Mesenchymal stem cell (in vitro differentiated cells and primary cell): Measurements from ENCODE around the gene TMEM9.

Experiments used
- DNase-seq: peaks from one replicate; pipeline ENCODE4 v3.0.0-alpha.2; 2013
- H2AFZ ChIP-seq: one replicate; pipeline ENCODE4 v1.6.1; 2013; ENCODE audit warnings: low read depth, mild to moderate bottlenecking, control low read depth, inconsistent platforms, low read length, moderate library complexity
- H2AK5ac ChIP-seq: 2 replicates; pipeline ENCODE4 v1.6.1; 2013; ENCODE audit warnings: low read length, moderate library complexity, mild to moderate bottlenecking, inconsistent platforms; ENCODE audit not compliant: severe bottlenecking
- H2BK120ac ChIP-seq: one replicate; pipeline ENCODE4 v1.6.1; 2013; ENCODE audit warnings: low read depth, mild to moderate bottlenecking, inconsistent platforms, low read length, moderate library complexity
- H2BK12ac ChIP-seq, 2 experiments: one replicate each; pipeline ENCODE4 v1.6.1; 2013; ENCODE audit warnings: inconsistent platforms in 2 of 2, low read length in 2 of 2, mild to moderate bottlenecking in 2 of 2, moderate library complexity in 2 of 2, control low read depth in 1 of 2
- H2BK15ac ChIP-seq: one replicate; pipeline ENCODE4 v1.6.1; 2013; ENCODE audit warnings: mild to moderate bottlenecking, low read depth, inconsistent platforms; ENCODE audit not compliant: poor library complexity, severe bottlenecking
- H2BK5ac ChIP-seq: 2 replicates; pipeline ENCODE4 v1.6.1; 2013; ENCODE audit warnings: low read depth, mild to moderate bottlenecking, low read length, control low read depth, inconsistent platforms; ENCODE audit not compliant: poor library complexity, severe bottlenecking
- H3K14ac ChIP-seq, 2 experiments: one replicate each; pipeline ENCODE4 v1.6.1; 2013; ENCODE audit warnings: inconsistent platforms in 2 of 2, low read length in 2 of 2, control low read depth in 1 of 2, mild to moderate bottlenecking in 1 of 2, moderate library complexity in 1 of 2
- H3K18ac ChIP-seq, 2 experiments: one replicate each; pipeline ENCODE4 v1.6.1; 2013; ENCODE audit warnings: inconsistent platforms in 2 of 2, low read length in 2 of 2, control low read depth in 1 of 2, low read depth in 1 of 2, mild to moderate bottlenecking in 1 of 2
- H3K23ac ChIP-seq, 2 experiments: one replicate each; pipeline ENCODE4 v1.6.1; 2013; ENCODE audit warnings: inconsistent platforms in 2 of 2, low read length in 2 of 2, mild to moderate bottlenecking in 2 of 2, moderate library complexity in 2 of 2, control low read depth in 1 of 2
- H3K27ac ChIP-seq: 2 replicates; pipeline ENCODE4 v1.5.1; 2013; ENCODE audit warnings: mild to moderate bottlenecking, moderate library complexity, low read length, control low read depth, inconsistent platforms; ENCODE audit not compliant: poor library complexity, severe bottlenecking
- H3K27me3 ChIP-seq, 2 experiments: 2 replicates each; pipeline versions ENCODE4 v1.6.1 to v1.7.0; 2013; ENCODE audit warnings: low read length in 2 of 2, mild to moderate bottlenecking in 2 of 2, moderate library complexity in 2 of 2, control low read depth in 1 of 2, inconsistent platforms in 1 of 2; ENCODE audit not compliant: control insufficient read depth in 1 of 2, insufficient read depth in 1 of 2
- H3K36me3 ChIP-seq, 2 experiments: 2 replicates each; pipeline versions ENCODE4 v1.6.1 to v1.7.0; 2013; ENCODE audit warnings: low read length in 2 of 2, control low read depth in 1 of 2, inconsistent platforms in 1 of 2, low read depth in 1 of 2, mild to moderate bottlenecking in 1 of 2; ENCODE audit not compliant: insufficient read depth in 2 of 2, control insufficient read depth in 1 of 2
- H3K4ac ChIP-seq, 2 experiments: one replicate each; pipeline ENCODE4 v1.6.1; 2013; ENCODE audit warnings: inconsistent platforms in 2 of 2, low read length in 2 of 2, mild to moderate bottlenecking in 2 of 2, moderate library complexity in 2 of 2, control low read depth in 1 of 2, low read depth in 1 of 2
- H3K4me1 ChIP-seq: 2 replicates; pipeline ENCODE4 v1.6.1; 2013; ENCODE audit warnings: low read depth, low read length, control low read depth; ENCODE audit not compliant: control insufficient read depth, insufficient read depth
- H3K4me2 ChIP-seq: 2 replicates; pipeline ENCODE4 v1.6.1; 2013; ENCODE audit warnings: low read length, mild to moderate bottlenecking, inconsistent platforms; ENCODE audit not compliant: poor library complexity, severe bottlenecking
- H3K4me3 ChIP-seq, 2 experiments: 2 replicates each; pipeline versions ENCODE4 v1.5.1 to v1.7.0; 2013; ENCODE audit warnings: low read length in 2 of 2, mild to moderate bottlenecking in 2 of 2, control low read depth in 1 of 2, low read depth in 1 of 2; ENCODE audit not compliant: insufficient read depth in 1 of 2
- H3K79me1 ChIP-seq: replicated peaks from 2 replicates; pipeline ENCODE4 v1.6.1; 2013; ENCODE audit warnings: mild to moderate bottlenecking, control low read depth, low read length, inconsistent platforms; ENCODE audit not compliant: poor library complexity, severe bottlenecking
- H3K9ac ChIP-seq: 2 replicates; pipeline ENCODE4 v1.7.0; 2013; ENCODE audit warnings: mild to moderate bottlenecking, low read length, moderate library complexity
- H3K9me3 ChIP-seq: 2 replicates; pipeline ENCODE4 v1.7.0; 2013; ENCODE audit warnings: mild to moderate bottlenecking, low read length; ENCODE audit not compliant: control insufficient read depth
- H4K8ac ChIP-seq: one replicate; pipeline ENCODE4 v1.6.1; 2013; ENCODE audit warnings: inconsistent platforms, mild to moderate bottlenecking, low read length, moderate library complexity
- H4K91ac ChIP-seq: one replicate; pipeline ENCODE4 v1.6.1; 2013; ENCODE audit warnings: mild to moderate bottlenecking, low read length, inconsistent platforms
- WGBS: methylation state at CpG from one replicate; pipeline ENCODE4 v1.1.7; 2013; ENCODE audit warnings: mixed read lengths; 5-methylcytosine and 5-hydroxymethylcytosine counted together

TMEM9 gene

DNA sequence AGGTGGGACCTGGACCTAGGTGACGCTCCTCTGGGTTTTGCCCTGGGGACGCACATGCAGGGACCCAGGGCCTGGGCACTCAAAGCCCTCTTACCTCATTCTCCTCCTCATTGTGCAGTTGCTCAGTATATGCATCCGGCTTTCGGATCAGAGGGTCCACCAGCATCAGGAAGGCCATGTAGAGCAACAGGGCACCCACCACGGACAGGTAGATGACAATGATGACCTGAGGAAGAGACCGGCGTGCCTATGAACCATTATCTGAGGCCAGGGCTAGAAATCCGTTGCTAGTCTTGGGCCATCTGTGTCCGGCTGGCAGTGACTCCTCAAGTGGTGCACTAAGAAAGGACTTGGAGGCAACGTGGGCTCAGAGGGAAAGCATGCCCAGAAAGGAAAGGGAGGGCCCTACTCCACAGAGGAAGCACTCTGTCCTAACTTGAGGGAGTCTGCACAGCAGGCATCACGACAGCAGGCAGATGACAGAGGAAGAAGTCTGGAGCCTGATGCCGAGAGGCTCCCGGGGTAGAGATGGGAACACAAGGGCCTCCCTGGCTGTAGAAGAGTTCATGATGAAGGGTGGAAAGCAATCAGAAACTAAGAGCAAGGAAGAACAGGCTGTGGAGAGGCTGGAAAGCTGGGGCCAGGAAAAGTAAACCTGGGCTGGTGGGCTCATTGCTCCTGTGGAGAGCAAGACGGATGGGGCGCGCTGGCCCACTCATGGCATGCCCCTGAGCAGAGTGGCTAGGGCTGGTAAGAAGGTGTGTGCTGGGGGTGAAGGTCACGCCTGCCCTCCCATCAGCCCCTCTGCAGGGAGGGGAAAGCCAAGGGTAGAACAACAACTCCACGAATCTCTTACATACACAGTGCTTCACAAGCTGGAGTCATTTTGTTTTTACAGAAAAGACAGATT is 10.3 kb downstream of the TMEM9 start:
- no peak overlapping the region for H2BK5ac ChIP-seq
- H3K79me1 ChIP-seq, result peaks cover 22% of the 10 kb centered on the region
- H3K18ac ChIP-seq, result no peak overlapping the region
- 96% methylated on average over 17 of the region's 18 CpGs for WGBS
- H3K14ac ChIP-seq, result no peak overlapping the region
- H3K4me1 ChIP-seq, result no peaks in the 10 kb centered on the region
- no peak overlapping the region for H3K23ac ChIP-seq
- no peak for DNase-seq
- H3K4me2 ChIP-seq, result no peak overlapping the region
- H2BK120ac ChIP-seq, result no peak overlapping the region
- no peaks in the 10 kb centered on the region for H3K9me3 ChIP-seq
- H2AK5ac ChIP-seq, result no peak overlapping the region
- H4K8ac ChIP-seq, result no peak overlapping the region
- peaks cover 94 to 95% of the 10 kb centered on the region in 2 experiments for H3K36me3 ChIP-seq
- no peak overlapping the region for H3K9ac ChIP-seq
- H3K27ac ChIP-seq, result no peak overlapping the region
- no peaks in the 10 kb centered on the region for H3K27me3 ChIP-seq
- no peak overlapping the region for H2AFZ ChIP-seq
- H3K4me3 ChIP-seq, result no peak overlapping the region
- no peak overlapping the region for H2BK15ac ChIP-seq
- H3K4ac ChIP-seq, result no peak overlapping the region
- no peak overlapping the region for H4K91ac ChIP-seq
- no peak overlapping the region for H2BK12ac ChIP-seq

- Histone ChIP-seq H4K8ac (no peak overlapping the region), H3K14ac (no peak overlapping the region), H3K4me1 (peaks cover 4% of the 10 kb centered on the region), H2AFZ (no peak overlapping the region), H2AK5ac (no peak overlapping the region), H3K27ac (no peak overlapping the region), H3K9ac (no peak overlapping the region), H3K23ac (no peak overlapping the region), H2BK15ac (no peak overlapping the region), H3K27me3 (no peaks in the 10 kb centered on the region), H4K91ac (no peak overlapping the region), H3K36me3 (peaks cover 90 to 92% of the 10 kb centered on the region in 2 experiments), H3K18ac (no peak overlapping the region), H3K4me3 (no peak overlapping the region), H2BK5ac (no peak overlapping the region), H2BK12ac (no peak overlapping the region), H3K9me3 (no peaks in the 10 kb centered on the region), H2BK120ac (no peak overlapping the region), H3K4me2 (no peak overlapping the region), H3K4ac (no peak overlapping the region), H3K79me1 (peaks cover 14% of the 10 kb centered on the region)
- 96% methylated on average over 16 of the region's 16 CpGs for WGBS
- DNase-seq, result no peak
Observed at GRCh38 chr1:201142849-201143725, 11.2 kb downstream of the TMEM9 start.

GRCh38 chr1:201142011-201142848 is 12.0 kb downstream of the TMEM9 start:
- Histone ChIP-seq H3K4me1 (peaks cover 8% of the 10 kb centered on the region), H4K91ac (no peak overlapping the region), H3K79me1 (peaks cover 10% of the 10 kb centered on the region), H3K23ac (no peak overlapping the region), H3K36me3 (peaks cover 82 to 85% of the 10 kb centered on the region in 2 experiments), H2AK5ac (no peak overlapping the region), H2AFZ (no peak overlapping the region), H3K4me2 (no peak overlapping the region), H3K18ac (no peak overlapping the region), H3K27me3 (no peaks in the 10 kb centered on the region), H3K14ac (no peak overlapping the region), H2BK120ac (no peak overlapping the region), H3K9ac (peak overlapping the region; percentile 47), H2BK15ac (no peak overlapping the region), H3K27ac (no peak overlapping the region), H3K4me3 (no peak overlapping the region), H3K4ac (no peak overlapping the region), H4K8ac (no peak overlapping the region), H2BK5ac (no peak overlapping the region), H3K9me3 (no peaks in the 10 kb centered on the region), H2BK12ac (no peak overlapping the region)
- no peak for DNase-seq
- WGBS, result 94% methylated on average over 16 of the region's 16 CpGs
